HG03097 (cell line): ENCODE results near the gene CHAF1A.

Experiments
- ATAC-seq: cut with Tn5 transposase; IDR thresholded peaks from one replicate; pipeline ENCODE4 v1.9.1; 2021; ENCODE audit not compliant: unreplicated experiment, low FRiP score

Gene CHAF1A

DNA sequence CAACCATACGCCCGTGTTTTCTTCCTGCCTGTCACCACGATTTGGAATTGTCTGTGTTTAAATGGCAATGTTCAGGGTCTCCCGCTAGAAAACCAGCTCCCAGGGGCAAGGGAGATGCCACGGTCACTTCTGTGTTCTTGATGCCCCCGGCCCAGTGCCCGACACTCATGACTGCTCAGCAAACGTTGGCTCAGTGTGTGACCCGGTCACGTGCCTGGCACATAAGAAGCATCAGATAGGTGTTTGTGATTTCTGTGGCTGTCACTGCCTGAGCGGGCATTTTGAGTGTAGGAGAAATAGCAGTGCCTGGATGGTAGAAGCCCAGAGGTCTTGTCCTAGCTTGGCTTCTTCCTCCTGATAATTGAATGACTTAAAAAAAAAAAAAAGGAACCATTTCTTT lies 85.1 kb downstream of the CHAF1A start:
- ATAC-seq = no peak

DNA sequence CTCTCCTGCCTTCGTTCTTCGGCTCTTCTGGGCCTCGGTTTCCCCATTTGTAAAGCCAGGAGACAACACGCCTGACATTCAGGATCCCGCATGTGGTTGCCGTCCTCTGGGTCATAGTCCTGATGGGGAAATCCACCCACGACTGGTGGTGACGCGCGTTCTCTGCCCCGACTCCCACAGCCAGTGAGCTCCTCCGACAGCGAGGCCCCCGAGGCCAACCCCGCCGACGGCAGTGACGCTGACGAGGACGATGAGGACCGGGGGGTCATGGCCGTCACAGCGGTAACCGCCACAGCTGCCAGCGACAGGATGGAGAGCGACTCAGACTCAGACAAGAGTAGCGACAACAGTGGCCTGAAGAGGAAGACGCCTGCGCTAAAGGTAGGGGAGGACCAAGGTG lies 86.1 kb downstream of the CHAF1A start:
- ATAC-seq = no peak

DNA sequence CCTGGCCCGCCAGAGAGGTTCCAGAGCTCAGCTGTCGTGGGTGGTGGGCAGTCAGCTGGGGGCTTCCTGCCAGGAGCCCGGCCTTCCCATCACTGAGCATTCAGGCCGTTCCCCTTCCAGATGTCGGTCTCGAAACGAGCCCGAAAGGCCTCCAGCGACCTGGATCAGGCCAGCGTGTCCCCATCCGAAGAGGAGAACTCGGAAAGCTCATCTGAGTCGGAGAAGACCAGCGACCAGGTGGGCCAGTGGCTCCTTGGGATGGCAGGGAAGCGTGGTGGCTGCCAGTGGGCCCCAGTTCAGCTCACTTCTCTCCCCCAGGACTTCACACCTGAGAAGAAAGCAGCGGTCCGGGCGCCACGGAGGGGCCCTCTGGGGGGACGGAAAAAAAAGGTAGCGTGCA lies 89.0 kb downstream of the CHAF1A start:
- ATAC-seq = no peak

DNA sequence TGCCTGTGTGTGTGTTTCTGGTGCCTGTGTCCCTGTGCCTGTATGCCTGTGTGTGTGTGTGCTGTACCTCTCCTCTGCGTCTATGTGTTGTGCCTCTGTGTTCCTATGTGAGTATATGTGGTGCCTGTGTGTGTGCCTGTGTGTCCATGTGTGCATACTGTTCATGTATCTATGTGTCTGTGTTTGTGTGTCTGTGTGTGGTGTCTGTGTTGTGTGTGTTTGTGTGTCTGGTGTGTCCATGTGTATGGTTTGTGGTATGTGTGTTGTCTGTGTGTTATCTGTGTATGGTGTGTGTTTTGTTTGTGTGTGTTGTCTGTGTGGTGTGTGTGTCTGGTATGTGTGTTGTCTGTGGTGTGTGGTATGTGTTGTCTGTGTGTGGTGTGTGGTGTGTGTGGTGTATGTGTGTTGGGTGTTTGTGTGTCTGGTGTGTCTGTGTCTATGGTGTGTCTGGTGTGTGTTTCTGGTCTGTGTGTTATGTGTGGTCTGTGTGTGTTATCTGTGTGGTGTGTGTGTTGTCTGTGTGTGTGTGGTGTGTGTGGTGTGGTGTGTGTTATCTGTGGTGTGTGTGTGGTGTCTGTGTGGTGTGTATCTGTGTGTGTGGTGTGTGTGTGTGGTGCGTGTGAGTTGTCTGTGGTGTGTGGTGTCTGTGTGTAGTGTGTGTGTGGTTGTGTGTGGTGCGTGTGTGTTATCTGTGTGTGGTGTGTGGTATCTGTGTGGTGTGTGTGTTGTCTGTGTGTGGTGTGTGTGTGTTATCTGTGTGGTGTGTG lies 90.1 kb downstream of the CHAF1A start:
- no peak for ATAC-seq
